WERI-Rb-1 (cell line): Measurements from ENCODE around the gene TMCC3.

ENCODE experiments used
- DNase-seq: peaks from one replicate; pipeline ENCODE4 v3.0.0-alpha.2; 2020
- H3K27ac ChIP-seq: fragments of 250-450 bp; sonication (Bioruptor Pico); 2 replicates; pipeline ENCODE4 v1.5.1; 2020; ENCODE audit warnings: mild to moderate bottlenecking, moderate library complexity
- H3K27me3 ChIP-seq: fragments of 250-450 bp; sonication (Bioruptor Pico); 2 replicates; pipeline ENCODE4 v1.5.1; 2021; ENCODE audit warnings: mild to moderate bottlenecking, low read depth, moderate library complexity; ENCODE audit not compliant: insufficient read depth, severe bottlenecking
- H3K36me3 ChIP-seq: fragments of 250-450 bp; sonication (Bioruptor Pico); 2 replicates; pipeline ENCODE4 v1.5.1; 2020; ENCODE audit warnings: mild to moderate bottlenecking, moderate library complexity
- H3K4me3 ChIP-seq: 2 replicates; pipeline ENCODE4 v1.5.1; 2011; ENCODE audit warnings: low read depth, mild to moderate bottlenecking, control low read depth, low read length
- H3K9me3 ChIP-seq: fragments of 250-450 bp; sonication (Bioruptor Pico); 2 replicates; pipeline ENCODE4 v1.5.1; 2021; ENCODE audit warnings: mild to moderate bottlenecking, moderate library complexity; ENCODE audit not compliant: severe bottlenecking
- CTCF ChIP-seq: IDR thresholded peaks from 2 replicates; pipeline ENCODE4 v1.5.1; 2011; ENCODE audit warnings: low read depth, mild to moderate bottlenecking, control low read depth, inconsistent platforms, low read length

TMCC3 gene

GRCh38 chr12:94644141-94644979 is 6.0 kb downstream of the TMCC3 start:
- TF ChIP-seq CTCF, result no peak
- no peak overlapping the region for H3K27ac ChIP-seq
- H3K36me3 ChIP-seq, result no peaks in the 10 kb centered on the region
- H3K4me3 ChIP-seq, result no peak overlapping the region
- DNase-seq, result no peak
- no peaks in the 10 kb centered on the region for H3K27me3 ChIP-seq
- peaks cover 4% of the 10 kb centered on the region for H3K9me3 ChIP-seq

GRCh38 chr12:94643606-94644005 is 6.8 kb downstream of the TMCC3 start:
- Histone ChIP-seq H3K27ac (no peak overlapping the region), H3K36me3 (no peaks in the 10 kb centered on the region), H3K27me3 (no peaks in the 10 kb centered on the region), H3K4me3 (no peak overlapping the region), H3K9me3 (peaks cover 4% of the 10 kb centered on the region)
- no peak for TF ChIP-seq CTCF
- no peak for DNase-seq

GRCh38 chr12:94641283-94641682 is 9.1 kb downstream of the TMCC3 start:
- Histone ChIP-seq H3K9me3 (peaks cover 4% of the 10 kb centered on the region), H3K36me3 (no peaks in the 10 kb centered on the region), H3K4me3 (no peak overlapping the region), H3K27me3 (no peaks in the 10 kb centered on the region), H3K27ac (no peak overlapping the region)
- no peak for TF ChIP-seq CTCF
- DNase-seq, result no peak

- Histone ChIP-seq H3K4me3 (no peak overlapping the region), H3K27ac (no peak overlapping the region), H3K9me3 (peaks cover 4% of the 10 kb centered on the region), H3K27me3 (no peaks in the 10 kb centered on the region), H3K36me3 (no peaks in the 10 kb centered on the region)
- no peak for TF ChIP-seq CTCF
- no peak for DNase-seq
These were observed 10.0 kb downstream of the TMCC3 start for GRCh38 chr12:94640134-94640928.

DNA sequence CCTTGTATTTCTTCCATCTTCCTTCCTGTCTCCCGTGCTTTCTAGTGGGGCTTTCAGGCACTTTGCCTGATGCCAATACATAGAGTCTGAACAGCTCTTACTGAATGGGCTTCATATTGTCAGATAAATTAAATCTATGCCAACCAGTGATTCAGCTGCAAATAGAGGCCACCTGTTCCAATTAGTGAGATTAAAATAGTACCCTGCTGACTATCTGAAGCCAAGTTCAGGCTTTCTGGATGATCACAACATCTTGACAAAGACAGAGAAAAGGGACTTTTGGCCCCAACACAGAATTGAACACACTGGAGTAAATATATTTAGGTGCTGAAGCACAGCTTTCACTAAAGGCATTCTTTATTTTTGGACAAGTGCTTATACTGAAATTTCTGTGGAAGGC is 11.8 kb downstream of the TMCC3 start:
- no peak overlapping the region for H3K27ac ChIP-seq
- no peaks in the 10 kb centered on the region for H3K36me3 ChIP-seq
- H3K27me3 ChIP-seq, result no peaks in the 10 kb centered on the region
- no peak overlapping the region for H3K4me3 ChIP-seq
- no peak for DNase-seq
- H3K9me3 ChIP-seq, result peaks cover 4% of the 10 kb centered on the region
- TF ChIP-seq CTCF, result no peak
